BE2C (cell line): ENCODE data around the gene RBM6.
"Not testable (repeated sequence)": the region's sequence is repeated elsewhere in the genome, so short reads cannot be mapped to it uniquely, and the experiment has no call there.

Experiments
- DNase-seq: peaks from one replicate; pipeline ENCODE4 v3.0.0-alpha.2; 2020
- H3K27me3 ChIP-seq: fragments of 250-450 bp; sonication (Bioruptor Pico); 2 replicates; pipeline ENCODE4 v1.5.1; 2020; ENCODE audit warnings: mild to moderate bottlenecking
- H3K36me3 ChIP-seq: fragments of 250-450 bp; sonication (Bioruptor Pico); 2 replicates; pipeline ENCODE4 v1.5.1; 2020; ENCODE audit warnings: mild to moderate bottlenecking
- H3K4me1 ChIP-seq: fragments of 250-450 bp; sonication (Bioruptor Pico); 2 replicates; pipeline ENCODE4 v1.5.1; 2020
- H3K4me3 ChIP-seq: 2 replicates; pipeline ENCODE4 v1.5.1; 2011; ENCODE audit warnings: low read depth, low read length
- H3K9me3 ChIP-seq: fragments of 250-450 bp; sonication (Bioruptor Pico); 2 replicates; pipeline ENCODE4 v1.5.1; 2020
- CTCF ChIP-seq: IDR thresholded peaks from 2 replicates; pipeline ENCODE4 v1.5.1; 2012; ENCODE audit warnings: mild to moderate bottlenecking, low read depth, low read length

RBM6 gene

DNA sequence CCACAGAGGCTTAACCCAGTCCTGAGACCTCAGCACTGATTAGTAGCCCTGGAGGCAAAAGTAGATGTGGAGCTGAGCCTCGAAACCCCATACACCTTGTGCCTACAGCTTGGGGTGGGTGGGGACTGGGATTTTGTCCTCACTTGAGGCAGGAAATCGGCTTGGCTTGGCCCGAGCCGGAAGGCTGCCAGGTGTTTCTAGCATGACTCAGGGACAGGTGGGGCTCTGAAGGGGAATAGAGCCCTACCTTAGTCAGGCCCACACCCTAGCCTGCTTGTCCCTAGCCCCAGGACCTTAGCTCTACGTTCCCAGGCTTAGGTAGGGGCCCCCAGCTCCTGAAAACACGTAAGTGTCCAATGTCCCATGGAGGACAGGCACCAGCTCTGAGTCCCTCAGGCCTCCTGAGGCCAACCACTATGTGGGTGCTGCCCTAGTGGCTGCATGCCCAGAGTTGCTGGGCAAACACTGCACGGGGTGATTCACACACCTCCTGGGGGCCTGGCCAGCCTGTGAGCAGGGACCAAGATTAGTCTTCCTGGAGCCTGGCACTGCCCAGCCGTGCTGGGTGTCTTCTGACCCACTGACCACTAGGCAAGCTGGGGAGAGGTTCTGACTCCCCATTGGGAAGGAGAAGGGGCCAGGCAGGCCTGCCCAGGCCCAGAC, 39.3 kb upstream of the RBM6 start:
- no peak overlapping the region for H3K4me3 ChIP-seq
- H3K4me1 ChIP-seq, result no peaks in the 10 kb centered on the region
- DNase-seq, result no peak
- H3K36me3 ChIP-seq, result no peaks in the 10 kb centered on the region
- H3K27me3 ChIP-seq, result no peaks in the 10 kb centered on the region
- no peak for TF ChIP-seq CTCF
- H3K9me3 ChIP-seq, result no peaks in the 10 kb centered on the region

DNA sequence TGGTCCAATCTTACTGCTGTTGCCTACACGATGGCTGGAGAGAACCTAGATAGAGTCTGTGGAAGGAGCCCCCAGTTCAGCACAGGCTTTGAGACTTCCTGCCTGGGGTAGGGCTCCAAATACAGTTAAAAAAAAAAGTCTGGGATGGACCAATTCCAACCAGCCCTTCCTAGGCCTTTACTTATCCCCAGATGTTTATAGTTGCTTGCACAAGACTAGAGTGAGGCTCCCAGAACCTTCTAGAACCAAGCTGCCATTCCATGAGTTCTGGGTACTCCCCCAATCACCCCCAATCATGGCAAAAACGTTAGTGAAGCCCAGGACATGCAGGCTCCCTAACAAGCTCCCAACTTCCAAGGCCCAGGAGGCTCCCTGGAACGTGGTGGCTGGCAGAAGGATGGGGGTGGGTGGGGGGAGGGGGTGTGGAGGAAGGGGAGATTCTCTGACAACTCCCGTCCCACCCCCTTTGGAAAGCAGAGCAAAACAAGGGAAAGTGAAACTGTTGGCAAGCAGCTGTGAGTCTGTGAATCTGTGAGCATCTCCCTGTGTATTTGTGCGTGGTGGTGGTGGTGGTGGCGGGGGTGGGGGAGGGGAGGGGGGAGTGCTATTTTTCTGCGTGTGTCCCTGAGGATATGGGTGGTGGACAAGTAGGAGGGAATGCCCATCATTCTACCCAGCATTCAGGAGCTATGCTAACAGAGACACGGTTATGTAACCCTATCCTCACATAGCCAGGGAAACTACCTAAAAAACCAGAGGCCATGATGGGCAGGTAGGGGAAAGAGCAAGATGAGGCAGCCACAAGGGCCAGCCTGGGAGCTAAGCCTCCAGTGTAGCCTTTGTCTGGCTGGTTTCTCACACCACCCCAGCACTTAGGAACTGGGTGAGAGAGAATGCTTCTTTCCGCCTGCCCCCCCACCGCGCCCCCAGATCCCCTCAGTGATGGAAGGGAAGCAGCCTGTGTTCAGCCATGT, 38.3 kb upstream of the RBM6 start:
- TF ChIP-seq CTCF, result no peak
- no peak overlapping the region for H3K4me3 ChIP-seq
- DNase-seq, result no peak

DNA sequence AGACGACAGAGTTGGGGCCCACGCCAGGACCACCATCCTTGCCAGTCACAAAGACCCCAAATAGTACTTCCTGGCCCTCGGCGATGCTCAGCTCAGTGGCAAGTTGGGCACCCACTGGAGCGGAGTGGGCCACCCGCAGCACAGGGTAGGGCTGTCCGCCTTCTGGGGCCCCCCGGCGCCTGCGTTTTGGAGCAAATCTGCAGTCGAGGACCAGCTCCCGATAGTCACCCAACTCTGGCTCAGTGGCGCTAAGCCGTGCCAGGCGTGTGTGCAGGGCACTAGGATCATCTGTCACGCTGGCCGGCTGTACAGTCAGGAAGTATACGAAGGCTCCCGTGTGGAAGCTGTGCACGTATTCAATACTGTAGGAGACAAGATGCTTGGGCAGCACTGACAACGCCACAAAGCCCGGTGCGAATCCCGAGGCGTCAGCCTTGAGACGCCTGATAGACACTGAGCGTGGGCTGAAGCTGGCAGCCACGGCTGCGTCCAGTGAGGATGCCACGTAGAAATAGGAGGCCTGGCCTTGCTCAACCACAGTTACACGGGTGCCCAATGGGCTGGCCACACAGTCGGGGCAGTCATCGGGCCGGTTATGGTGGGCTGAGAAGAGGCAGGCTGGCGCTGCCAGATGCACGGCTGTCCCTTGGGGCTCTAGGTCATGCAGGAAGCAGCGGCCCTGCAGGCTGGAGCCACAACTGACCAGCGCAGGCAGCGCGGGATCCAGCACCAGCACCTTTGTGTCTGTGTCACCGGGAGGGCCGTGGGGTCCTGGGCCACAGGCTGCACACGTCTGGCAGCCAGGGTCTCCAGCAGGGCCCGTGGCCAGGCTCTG, 37.2 kb upstream of the RBM6 start:
- no peak for DNase-seq
- H3K9me3 ChIP-seq, result no peaks in the 10 kb centered on the region
- no peak for TF ChIP-seq CTCF
- no peaks in the 10 kb centered on the region for H3K4me1 ChIP-seq
- H3K36me3 ChIP-seq, result no peaks in the 10 kb centered on the region
- no peak overlapping the region for H3K4me3 ChIP-seq
- no peaks in the 10 kb centered on the region for H3K27me3 ChIP-seq

More for the DNA sequence above, 38.3 kb upstream of the RBM6 start:
- no peaks in the 10 kb centered on the region for H3K4me1 ChIP-seq
- no peaks in the 10 kb centered on the region for H3K27me3 ChIP-seq
- H3K36me3 ChIP-seq, result no peaks in the 10 kb centered on the region
- H3K9me3 ChIP-seq, result no peaks in the 10 kb centered on the region

DNA sequence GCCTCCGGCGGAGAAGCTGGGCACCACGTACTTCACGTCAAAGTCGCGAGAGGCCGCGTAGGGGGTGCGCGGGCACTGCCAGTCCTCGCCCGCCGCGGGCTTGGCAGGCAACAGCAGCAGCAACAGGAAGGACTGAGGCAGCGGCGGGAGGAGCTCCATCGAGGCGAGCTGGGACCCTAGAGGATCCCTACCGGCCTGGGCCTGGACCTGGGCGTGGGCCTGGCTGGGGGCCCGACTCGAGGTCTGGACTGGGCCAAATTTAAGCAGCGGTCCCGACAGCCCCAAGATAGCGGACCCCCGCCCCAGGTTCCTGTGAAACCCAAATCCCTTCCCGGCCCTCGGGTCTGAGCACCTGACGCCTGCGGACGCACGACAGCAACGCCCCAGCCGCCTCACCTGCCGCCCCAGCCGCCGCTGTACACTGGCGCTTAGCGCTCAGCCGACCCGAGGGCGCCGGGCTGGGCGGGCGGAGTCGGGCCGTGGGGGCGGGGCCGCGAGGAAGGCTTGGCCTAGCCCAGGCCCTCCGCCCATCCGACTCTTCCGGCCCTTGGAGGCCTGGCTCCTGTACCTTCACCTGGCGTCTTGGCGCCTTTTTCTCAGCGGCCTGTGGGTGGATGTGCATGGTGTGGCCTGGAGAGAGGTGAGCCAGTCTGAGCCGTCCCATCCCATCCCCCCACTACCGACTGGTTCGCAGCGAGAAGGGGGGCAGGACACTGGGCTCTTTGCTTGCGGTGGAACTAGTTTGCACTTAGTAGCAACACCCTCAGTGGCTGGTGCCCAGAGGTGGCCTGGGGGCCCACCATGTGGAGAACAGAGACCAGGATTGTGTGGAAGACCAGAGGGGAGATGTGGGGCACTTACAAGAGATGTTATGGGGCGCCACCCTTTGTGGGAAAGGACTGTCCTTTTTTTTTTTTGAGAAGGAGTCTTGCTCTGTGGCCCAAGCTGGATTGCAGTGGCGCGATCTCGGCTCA, 36.2 kb upstream of the RBM6 start, which contains the start of gene MST1R:
Gene MST1R, minus strand, starts transcription at position 423 of the 974 bp plus-strand sequence. Its CDS starts 264 bp downstream, at position 159.
- DNase-seq, result no peak
- Histone ChIP-seq H3K4me1 (no peaks in the 10 kb centered on the region), H3K9me3 (no peaks in the 10 kb centered on the region), H3K36me3 (no peaks in the 10 kb centered on the region), H3K27me3 (no peaks in the 10 kb centered on the region), H3K4me3 (no peak within 1 kb of the TSS)
- TF ChIP-seq CTCF, result no peak

DNA sequence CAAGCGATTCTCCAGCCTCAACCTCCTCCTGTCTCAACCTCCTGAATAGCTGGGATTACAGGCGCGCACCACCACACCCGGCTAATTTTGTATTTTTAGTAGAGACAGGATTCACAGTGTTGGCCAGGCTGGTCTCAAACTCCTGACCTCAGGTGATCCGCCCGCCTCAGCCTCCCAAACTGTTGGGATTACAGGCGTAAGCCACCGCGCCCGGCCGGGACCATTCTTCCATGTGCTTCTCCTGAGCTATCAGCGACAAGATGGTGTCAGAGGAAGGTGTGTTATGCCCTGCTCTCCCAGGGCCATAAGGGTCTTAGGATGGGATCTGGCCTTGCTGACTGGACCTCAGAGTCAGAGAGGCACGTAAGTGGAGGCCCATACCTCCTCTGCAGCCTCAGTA, 35.5 kb upstream of the RBM6 start:
- DNase-seq, H3K4me3 ChIP-seq, H3K4me1 ChIP-seq, H3K9me3 ChIP-seq, H3K36me3 ChIP-seq, H3K27me3 ChIP-seq: not testable (repeated sequence)
